Loucy (cell line): ENCODE data around the gene LRRC59.

ENCODE experiments used
- H2AFZ ChIP-seq: fragments of 200-600 bp; sonication (generic); 2 replicates; pipeline ENCODE4 v1.6.0; 2016; ENCODE audit warnings: antibody characterized with exemption, mild to moderate bottlenecking, low read length, moderate library complexity
- H3F3A ChIP-seq: fragments of 200-600 bp; 2 replicates; pipeline ENCODE4 v1.6.0; 2016; ENCODE audit warnings: antibody characterized with exemption, low read depth, mild to moderate bottlenecking
- H3K27me3 ChIP-seq: fragments of 200-600 bp; sonication (generic); 2 replicates; pipeline ENCODE4 v1.6.1; 2014; ENCODE audit warnings: low read length, mild to moderate bottlenecking; ENCODE audit not compliant: insufficient read depth, poor library complexity, severe bottlenecking
- H3K36me3 ChIP-seq: fragments of 200-600 bp; sonication (generic); 2 replicates; pipeline ENCODE4 v1.6.1; 2016; ENCODE audit warnings: low read length; ENCODE audit not compliant: insufficient read depth
- H3K4me1 ChIP-seq: fragments of 200-600 bp; sonication (generic); 2 replicates; pipeline ENCODE4 v1.5.1; 2014; ENCODE audit warnings: low read length, mild to moderate bottlenecking; ENCODE audit not compliant: insufficient read depth, poor library complexity, severe bottlenecking
- H3K4me2 ChIP-seq: fragments of 200-600 bp; sonication (generic); 2 replicates; pipeline ENCODE4 v1.6.0; 2014; ENCODE audit warnings: antibody characterized with exemption, low read length, low read depth, mild to moderate bottlenecking; ENCODE audit not compliant: poor library complexity, severe bottlenecking
- H3K4me3 ChIP-seq: fragments of 200-600 bp; sonication (generic); 2 replicates; pipeline ENCODE4 v1.5.1; 2014; ENCODE audit warnings: low read length, mild to moderate bottlenecking, mixed read lengths; ENCODE audit not compliant: poor library complexity, severe bottlenecking
- H3K79me2 ChIP-seq: fragments of 200-600 bp; sonication (generic); 2 replicates; pipeline ENCODE4 v1.6.1; 2014; ENCODE audit warnings: low read length; ENCODE audit not compliant: insufficient read depth
- H3K9ac ChIP-seq: fragments of 200-600 bp; sonication (generic); 2 replicates; pipeline ENCODE4 v1.6.0; 2014; ENCODE audit warnings: mild to moderate bottlenecking, low read depth, low read length, moderate library complexity; ENCODE audit not compliant: poor library complexity, severe bottlenecking
- H3K9me2 ChIP-seq: fragments of 200-600 bp; sonication (generic); replicated peaks from 2 replicates; pipeline ENCODE4 v1.6.1; 2016; ENCODE audit warnings: low read depth, low read length, mixed read lengths
- H3K9me3 ChIP-seq: fragments of 200-600 bp; sonication (generic); 2 replicates; pipeline ENCODE4 v1.6.1; 2014; ENCODE audit warnings: mild to moderate bottlenecking, antibody characterized with exemption, low read length, low read depth; ENCODE audit not compliant: insufficient read depth
- H4K20me1 ChIP-seq: fragments of 200-600 bp; sonication (generic); 2 replicates; pipeline ENCODE4 v1.6.0; 2014; ENCODE audit warnings: antibody characterized with exemption, low read length, mild to moderate bottlenecking; ENCODE audit not compliant: insufficient read depth, poor library complexity, severe bottlenecking
- CTCF ChIP-seq: fragments of 200-600 bp; sonication (generic); conservative IDR thresholded peaks from 2 replicates; pipeline ENCODE4 v1.5.1; 2014; ENCODE audit warnings: mild to moderate bottlenecking, antibody characterized with exemption, low read length
- EZH2phosphoT487 ChIP-seq: fragments of 200-600 bp; IDR thresholded peaks from 2 replicates; pipeline ENCODE4 v1.6.1; 2018; ENCODE audit warnings: antibody characterized with exemption, mild to moderate bottlenecking, moderate library complexity, borderline replicate concordance

LRRC59 gene

DNA sequence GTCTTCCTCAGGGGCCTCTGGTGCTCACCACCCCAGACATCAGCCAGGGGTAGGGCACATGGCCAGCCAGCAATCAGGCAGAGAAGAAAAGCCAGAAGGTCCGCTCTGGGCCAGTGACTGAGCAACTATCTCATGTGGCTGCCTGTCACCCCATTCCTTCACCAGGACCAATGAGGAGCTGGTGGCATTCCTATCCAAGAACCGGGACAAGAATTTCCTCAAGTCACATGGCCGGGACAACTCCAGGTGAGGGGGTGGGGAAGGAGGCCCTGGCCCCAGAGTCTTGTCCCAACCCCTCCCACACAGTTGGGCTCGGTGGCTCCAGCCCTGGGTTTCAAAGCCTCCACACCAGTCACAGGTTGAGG lies 42.0 kb downstream of the LRRC59 start:
- no peaks in the 10 kb centered on the region for H3K79me2 ChIP-seq
- no peaks in the 10 kb centered on the region for H3F3A ChIP-seq
- H3K9me2 ChIP-seq, result no peaks in the 10 kb centered on the region
- no peaks in the 10 kb centered on the region for H3K9me3 ChIP-seq
- no peaks in the 10 kb centered on the region for H3K27me3 ChIP-seq
- H3K4me1 ChIP-seq, result no peaks in the 10 kb centered on the region
- H3K9ac ChIP-seq, result no peak overlapping the region
- H3K4me2 ChIP-seq, result no peak overlapping the region
- H2AFZ ChIP-seq, result no peak overlapping the region
- TF ChIP-seq CTCF (no peak), EZH2phosphoT487 (no peak)
- no peaks in the 10 kb centered on the region for H4K20me1 ChIP-seq
- peaks cover 43% of the 10 kb centered on the region; the same call in 1 of the 2 replicates for H3K36me3 ChIP-seq
- no peak overlapping the region for H3K4me3 ChIP-seq

- H2AFZ ChIP-seq, result no peak overlapping the region
- no peaks in the 10 kb centered on the region for H3K27me3 ChIP-seq
- no peaks in the 10 kb centered on the region for H3F3A ChIP-seq
- H3K9me2 ChIP-seq, result no peaks in the 10 kb centered on the region
- H3K9me3 ChIP-seq, result no peaks in the 10 kb centered on the region
- TF ChIP-seq EZH2phosphoT487 (no peak), CTCF (no peak)
- no peak overlapping the region for H3K9ac ChIP-seq
- no peak overlapping the region for H3K4me3 ChIP-seq
- H4K20me1 ChIP-seq, result no peaks in the 10 kb centered on the region
- no peaks in the 10 kb centered on the region for H3K79me2 ChIP-seq
- H3K4me2 ChIP-seq, result no peak overlapping the region
- H3K36me3 ChIP-seq, result peaks cover 43% of the 10 kb centered on the region; the same call in 1 of the 2 replicates
- H3K4me1 ChIP-seq, result no peaks in the 10 kb centered on the region
Measured at GRCh38 chr17:50354776-50355175, 42.5 kb downstream of the LRRC59 start.

DNA sequence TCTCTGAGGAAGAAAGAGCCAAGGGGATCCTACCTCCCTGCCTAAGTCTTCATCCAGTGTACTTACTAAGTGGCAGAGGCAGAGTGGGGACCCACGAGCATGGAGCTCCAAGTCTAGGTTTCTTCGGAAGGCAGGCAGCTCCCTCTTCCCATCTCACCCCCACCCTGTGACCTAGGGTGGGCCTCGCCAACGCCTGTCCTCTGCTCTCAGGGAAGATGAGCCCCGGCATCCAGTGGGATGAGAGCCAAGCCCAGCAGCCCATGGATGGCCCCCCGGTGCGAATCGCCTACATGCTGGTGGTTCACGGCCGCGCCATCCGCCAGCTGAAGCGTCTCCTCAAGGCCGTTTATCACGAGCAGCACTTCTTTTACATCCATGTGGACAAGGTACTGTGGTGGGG lies 43.1 kb downstream of the LRRC59 start:
- Histone ChIP-seq H3K4me1 (no peaks in the 10 kb centered on the region), H3K4me2 (no peak overlapping the region), H2AFZ (no peak overlapping the region), H3F3A (no peaks in the 10 kb centered on the region), H3K9me2 (no peaks in the 10 kb centered on the region), H3K9ac (no peak overlapping the region), H3K9me3 (no peaks in the 10 kb centered on the region), H3K4me3 (no peak overlapping the region), H3K27me3 (no peaks in the 10 kb centered on the region), H4K20me1 (no peaks in the 10 kb centered on the region), H3K79me2 (peaks cover under 1% of the 10 kb centered on the region; the same call in 1 of the 2 replicates), H3K36me3 (peaks cover 43% of the 10 kb centered on the region; the same call in 1 of the 2 replicates)
- TF ChIP-seq EZH2phosphoT487, result no peak
- no peak for TF ChIP-seq CTCF
